HG03175 (cell line): ENCODE results near the gene MEN1.

Experiments used
- ATAC-seq: cut with Tn5 transposase; IDR thresholded peaks from one replicate; pipeline ENCODE4 v1.9.1; 2021; ENCODE audit warnings: mild to moderate bottlenecking, moderate library complexity; ENCODE audit not compliant: unreplicated experiment

MEN1 gene

DNA sequence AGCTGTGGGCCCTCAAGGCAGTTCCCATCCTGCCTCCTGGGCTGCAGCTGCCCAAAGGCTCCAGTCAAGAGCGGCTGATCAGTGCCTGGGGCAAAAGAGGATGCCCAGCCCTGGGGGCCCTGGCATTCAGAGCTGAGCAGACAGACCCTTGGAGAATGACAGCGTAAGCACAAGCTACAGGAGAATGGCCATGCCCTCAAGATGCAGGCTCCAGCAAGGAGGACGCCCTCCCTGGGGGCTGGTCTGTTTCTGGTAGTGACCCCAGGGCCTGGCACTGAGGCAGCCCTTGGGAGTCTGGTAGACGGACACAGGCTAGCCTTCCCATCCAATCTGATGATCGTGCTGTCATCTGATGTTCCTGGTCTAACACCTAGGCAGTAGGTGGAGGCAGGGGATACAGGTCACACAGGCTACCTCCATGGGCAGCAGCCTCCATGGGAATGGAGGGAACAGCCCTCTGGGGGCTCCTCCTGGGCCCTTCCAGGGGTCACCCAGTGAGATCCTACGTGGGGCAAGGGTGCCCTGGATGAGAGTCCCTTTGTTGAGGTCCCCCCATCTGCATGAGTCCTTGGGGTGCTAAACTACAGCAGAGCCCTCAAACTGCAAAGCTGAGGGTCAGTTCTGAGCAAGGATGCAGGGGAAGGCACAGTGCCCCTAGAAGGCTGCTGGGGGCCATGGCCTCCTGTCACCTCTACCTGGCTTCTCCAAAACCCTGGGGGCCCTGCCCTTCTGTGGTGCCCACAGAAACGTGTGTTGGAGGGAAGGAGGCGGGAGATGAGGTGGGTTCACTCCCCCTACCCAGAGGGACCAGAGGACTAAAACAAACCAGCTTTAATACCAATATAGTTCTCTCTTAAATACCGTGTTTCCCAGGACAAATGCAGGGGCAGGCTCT is 21.8 kb downstream of the MEN1 start:
- no peak for ATAC-seq

DNA sequence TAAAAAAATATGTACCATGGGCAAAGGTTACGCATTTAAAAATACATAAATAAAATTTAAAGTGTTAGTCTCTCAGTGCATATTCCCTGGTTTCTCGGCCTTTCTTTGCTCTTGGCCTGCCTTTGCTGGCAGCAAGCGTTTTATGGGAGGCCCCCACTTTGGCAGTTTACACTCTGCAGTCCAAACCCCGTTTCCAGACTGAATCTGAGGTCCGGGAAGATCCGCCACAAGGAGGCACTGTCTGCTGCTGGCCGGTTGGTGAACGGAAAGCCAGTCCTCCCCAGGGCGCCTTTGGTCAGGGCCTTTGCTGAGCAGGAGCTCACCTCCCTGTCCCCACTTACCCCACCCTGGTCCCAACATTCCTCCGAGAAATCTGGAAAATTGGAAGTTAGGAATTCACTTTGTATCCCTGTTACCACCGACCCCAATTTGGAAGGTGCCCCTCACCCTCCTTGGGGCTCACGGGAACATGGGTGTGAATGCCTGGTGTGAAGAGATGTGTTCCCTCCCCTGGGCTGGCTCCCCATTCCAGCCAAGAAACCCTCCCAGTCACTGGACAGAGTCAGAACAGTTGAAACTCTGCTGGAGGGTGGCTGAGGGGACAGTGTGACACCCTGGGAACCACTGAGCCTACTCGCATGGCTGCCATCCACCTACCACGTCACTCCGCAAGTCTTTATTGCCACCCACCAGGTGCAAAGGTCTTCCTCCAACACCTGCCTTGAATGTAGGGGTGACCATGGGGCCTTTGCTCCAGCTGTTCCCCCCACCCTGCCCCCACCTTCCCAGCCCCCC is 22.6 kb downstream of the MEN1 start:
- ATAC-seq: no peak

GRCh38 chr11:64786308-64786707 is 24.0 kb downstream of the MEN1 start:
- no peak for ATAC-seq

DNA sequence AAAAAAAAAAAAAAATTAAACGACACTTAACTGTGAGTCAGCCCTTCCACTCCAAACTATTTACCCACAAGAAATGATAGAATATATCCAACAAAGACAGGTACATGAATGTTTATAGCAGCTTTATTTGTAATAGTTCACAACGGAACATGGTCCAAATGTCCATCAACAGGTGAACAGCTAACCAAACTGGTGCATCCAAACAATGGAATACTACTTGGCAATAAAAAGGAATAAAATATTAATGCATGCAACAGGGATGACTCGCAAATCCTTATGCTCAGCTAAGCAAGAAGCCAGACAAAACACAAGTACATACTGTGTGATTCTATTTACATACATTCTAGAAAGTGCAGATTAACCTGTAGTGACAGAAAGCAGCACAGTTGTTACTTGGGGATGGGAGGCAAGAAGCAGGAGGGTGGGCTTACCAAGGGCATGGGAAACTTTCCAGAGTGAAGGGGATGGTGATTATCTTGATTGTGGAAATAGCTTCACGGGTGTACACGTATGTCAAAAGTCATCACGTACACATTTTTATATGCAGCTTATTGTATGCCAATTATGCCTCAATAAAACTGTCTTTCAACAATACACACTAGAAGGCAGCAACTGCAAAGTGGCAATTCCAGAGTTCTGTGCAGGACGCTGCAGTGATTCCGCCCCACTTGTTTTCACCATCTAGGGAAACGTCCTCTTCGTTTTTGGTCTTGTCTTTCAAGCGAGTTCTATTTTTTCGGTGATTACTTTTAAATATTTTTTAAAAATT is 25.4 kb downstream of the MEN1 start:
- ATAC-seq: no peak

- ATAC-seq: peak; percentile 84
Measured at GRCh38 chr11:64778473-64779298, 31.7 kb downstream of the MEN1 start, which contains the start of gene SF1. SF1 (minus strand) TSS chr11:64778542; CDS start chr11:64778392, 150 bp downstream.

GRCh38 chr11:64778223-64778472 is 32.2 kb downstream of the MEN1 start:
- ATAC-seq: peak; percentile 11

GRCh38 chr11:64777449-64778222 is 32.7 kb downstream of the MEN1 start:
- ATAC-seq: no peak

DNA sequence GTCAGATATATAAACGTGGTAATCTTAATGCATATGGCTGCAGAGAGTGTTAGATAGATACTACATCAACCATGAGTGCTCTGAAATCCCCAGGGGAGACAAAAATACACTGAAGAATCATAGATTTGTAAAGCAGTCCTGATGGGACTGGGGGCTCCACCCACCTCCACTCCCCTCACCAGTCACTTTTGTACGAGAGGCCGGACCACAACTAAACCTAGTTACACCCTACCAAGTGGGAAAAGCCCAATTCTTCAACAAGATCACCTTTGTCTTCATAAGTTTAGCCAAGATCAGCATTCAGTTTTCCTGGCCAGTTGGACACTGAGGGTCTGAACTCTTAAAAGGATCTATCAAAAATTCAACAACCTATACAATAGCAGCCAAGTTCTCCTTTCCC is 33.5 kb downstream of the MEN1 start:
- ATAC-seq: no peak

DNA sequence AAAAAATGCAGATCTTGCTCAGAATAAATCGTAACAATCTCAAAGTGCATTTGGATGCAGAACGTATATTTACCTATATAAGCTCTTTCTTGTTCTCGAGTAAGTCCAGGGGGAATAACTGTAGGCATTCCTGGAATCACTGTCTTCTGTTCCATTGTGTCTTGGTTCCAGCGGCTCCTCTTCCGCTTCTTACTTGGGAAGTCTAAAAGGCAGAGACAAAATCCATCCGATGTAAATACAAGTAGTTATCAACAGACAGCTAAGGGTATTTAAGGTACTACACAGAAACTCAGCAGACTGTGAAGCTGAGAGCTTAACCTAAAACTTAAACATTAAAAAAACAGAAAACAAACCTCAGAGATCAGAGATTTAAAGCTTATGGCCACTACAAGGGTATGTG is 33.9 kb downstream of the MEN1 start:
- no peak for ATAC-seq

DNA sequence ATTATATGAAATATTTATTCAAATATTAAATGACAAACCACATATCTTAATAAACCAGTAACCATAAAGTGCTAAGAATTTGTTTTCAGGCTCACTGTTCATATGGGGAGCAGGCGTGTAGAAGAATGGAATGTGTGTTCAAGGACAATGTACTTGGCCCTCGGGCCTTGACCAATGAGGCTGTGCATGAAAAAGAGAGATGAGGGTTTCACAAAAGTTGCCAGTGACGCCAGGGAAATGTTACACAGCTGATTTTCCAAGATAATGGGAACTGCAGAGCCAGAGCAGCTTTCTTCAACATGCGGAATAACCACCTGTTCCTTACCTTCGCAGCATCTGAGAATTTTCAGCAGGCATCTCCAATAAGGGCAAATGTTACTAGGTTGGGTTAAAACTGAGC is 36.2 kb downstream of the MEN1 start:
- no peak for ATAC-seq

- no peak for ATAC-seq
Measured at GRCh38 chr11:64772303-64773018, 37.9 kb downstream of the MEN1 start.

DNA sequence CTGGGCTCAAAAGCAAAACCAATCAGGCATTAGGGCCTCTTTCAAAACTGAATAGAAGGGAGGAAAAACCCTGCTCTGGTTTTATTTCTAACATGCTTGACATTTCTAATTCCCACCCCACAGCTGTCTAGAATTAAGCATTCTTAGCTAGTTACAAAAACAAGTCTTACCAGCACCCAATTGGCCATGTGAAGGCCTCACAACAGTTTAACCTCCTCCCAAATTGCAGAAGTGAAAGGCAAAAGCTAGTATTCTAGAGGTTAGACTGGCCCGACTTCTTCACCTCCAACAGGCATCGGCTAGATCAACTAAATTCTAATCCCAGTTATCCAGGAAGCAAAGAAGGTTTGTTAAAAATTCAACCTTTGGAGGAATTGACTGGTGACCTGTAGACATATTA is 38.5 kb downstream of the MEN1 start:
- ATAC-seq: peak; percentile 48

DNA sequence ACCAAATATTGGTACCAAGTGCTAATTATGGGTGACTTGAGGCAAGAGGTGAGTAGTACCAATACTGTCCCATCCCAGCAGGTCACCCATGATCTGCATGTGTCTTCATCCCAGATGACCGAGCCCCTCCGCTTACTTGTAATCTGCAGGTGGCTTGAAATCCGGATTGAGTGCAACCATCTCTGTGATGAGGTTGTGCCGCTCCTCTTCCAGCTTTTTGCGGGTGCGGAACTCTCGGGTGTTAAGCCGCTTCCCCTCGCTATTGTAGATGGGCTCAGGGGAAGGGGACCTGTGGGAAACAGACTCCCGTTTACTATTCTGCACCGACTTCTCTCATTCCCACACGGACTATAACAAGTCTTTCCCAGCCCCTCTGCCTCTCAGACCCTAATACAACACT is 40.2 kb downstream of the MEN1 start:
- no peak for ATAC-seq

DNA sequence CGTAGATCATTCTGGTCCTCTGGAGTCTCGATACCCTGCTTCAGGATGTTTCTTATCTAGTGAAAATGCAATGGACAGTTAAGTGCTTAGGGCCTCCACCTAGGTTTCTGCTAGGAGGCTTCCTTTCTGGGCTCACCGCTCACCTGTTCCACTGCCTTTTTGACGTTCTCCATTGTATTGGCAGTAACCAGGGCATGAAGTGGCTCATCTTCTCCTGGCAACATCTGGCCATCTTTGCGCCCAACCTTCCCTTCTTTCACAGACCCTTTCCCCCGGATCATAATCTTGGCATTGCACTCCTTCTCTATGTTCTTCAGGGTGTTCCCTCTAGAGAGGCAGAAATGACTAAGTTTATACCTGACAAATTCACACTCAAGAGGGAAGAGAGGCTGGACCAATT is 41.1 kb downstream of the MEN1 start:
- no peak for ATAC-seq

DNA sequence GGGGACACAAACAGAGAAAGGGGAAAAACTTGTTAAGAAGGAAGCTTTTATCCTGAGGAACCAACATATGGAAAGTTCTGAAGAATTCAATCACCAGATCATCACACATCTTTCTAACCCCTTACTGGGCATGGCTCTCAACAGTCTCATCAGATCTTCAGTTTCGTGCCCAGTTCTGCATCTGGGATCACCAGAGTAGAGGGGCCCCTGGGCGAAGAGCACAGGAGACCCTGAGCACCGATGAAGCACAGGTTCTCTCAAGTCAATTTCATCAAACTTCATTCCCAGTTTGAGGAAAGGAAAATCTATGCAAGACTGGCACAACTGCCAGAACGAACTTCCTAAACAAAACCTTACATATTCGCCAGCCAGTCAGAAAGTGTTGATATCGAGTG is 42.1 kb downstream of the MEN1 start:
- no peak for ATAC-seq

- no peak for ATAC-seq
Measured at GRCh38 chr11:64767344-64768299, 42.7 kb downstream of the MEN1 start.

DNA sequence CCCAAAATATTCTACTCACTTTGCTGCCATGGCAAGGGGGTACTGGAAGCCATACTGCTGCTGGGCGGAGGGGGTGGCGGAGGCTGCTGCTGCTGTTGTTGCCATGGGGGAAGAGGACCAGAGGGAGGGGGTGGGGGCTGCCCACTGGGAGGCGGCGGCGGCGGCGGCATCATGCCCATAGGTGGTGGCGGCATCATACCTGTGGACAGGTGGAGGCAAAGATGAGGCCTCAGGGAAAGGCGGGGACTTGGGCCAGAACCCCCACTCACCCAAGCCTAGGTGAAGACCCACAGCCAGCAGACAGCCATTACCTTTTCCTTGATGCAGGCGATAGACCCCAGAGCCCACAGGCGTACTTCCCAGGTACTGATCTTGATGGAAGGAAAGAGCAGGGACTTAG is 43.5 kb downstream of the MEN1 start:
- no peak for ATAC-seq
